ENCODE data around the gene CSNK1G2.
"Not testable (repeated sequence)": the region's sequence is repeated elsewhere in the genome, so short reads cannot be mapped to it uniquely, and the experiment has no call there.

The CSNK1G2 gene

DNA sequence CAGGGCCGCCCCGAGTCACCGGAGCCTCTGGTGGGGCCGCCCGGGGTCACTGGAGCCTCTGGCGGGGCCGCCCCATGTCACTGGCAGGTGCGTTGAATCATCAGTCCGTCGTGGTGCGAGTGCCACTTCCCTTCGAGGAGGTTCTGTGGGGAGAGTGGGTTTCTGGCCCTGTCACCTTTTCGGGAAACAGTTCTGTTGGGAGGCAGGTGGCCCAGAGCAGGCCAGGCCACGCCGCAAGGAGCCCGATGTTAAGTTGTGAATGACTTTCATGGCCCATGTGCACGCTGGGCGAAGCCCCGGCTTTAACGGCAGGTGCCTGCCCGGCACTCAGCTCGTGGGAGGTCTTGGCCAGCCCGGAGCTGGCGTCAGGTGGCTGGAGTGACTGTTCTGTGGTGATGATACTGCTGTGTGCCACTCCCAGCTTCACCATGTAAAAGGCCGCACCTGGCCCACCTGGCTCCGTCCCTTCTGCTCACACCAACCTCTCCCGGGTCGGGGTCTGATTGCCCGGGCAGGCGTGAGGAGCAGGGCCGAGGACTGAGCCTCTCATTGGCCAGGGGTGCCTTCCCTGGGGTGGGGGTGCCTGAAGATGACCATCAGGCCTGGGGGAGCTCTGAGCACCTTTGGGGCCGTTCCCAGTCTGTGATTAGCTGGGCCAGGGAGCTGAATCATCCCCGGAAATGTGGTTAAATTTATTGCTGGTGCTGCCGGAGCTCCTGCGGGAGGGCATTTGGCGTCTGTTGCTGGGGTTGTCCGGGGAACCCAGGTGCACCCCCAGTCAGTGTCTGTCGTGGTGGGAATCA is 29.2 kb downstream of the CSNK1G2 start:
- no peak for DNase-seq

DNA sequence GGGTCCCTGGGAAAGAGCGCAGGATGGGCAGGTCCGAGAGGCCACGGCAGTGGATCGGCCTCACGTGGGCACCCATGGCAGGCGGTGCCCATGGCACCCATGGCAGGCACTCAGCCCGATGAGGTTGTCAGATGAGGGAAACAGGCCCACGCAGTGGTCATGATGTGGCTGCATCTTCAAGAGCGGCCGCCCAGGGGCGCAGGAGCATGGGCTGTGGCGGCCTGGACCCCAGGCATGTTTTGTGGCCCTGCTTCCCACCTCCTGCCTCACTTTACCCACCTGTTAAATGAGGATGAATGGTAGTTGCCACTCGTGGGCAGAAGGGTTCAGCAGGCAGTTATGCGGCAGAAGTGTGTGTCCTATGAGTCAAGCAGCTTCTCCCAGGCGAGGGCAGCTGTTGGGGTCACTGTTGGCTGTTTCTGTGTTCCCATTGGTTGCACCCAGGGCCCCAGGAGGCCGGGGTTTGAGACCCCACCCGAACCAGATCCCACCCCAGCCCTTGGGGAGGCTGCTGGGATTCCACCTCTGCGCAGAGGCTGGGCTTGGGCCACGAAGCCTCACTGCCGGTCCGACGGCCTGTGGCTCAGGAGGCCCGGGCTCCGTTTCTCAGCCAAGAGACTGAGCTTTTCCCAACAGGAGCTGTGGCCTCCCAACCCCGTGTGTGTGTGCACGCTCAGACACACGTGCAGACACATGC is 30.0 kb downstream of the CSNK1G2 start:
- DNase-seq = no peak

DNA sequence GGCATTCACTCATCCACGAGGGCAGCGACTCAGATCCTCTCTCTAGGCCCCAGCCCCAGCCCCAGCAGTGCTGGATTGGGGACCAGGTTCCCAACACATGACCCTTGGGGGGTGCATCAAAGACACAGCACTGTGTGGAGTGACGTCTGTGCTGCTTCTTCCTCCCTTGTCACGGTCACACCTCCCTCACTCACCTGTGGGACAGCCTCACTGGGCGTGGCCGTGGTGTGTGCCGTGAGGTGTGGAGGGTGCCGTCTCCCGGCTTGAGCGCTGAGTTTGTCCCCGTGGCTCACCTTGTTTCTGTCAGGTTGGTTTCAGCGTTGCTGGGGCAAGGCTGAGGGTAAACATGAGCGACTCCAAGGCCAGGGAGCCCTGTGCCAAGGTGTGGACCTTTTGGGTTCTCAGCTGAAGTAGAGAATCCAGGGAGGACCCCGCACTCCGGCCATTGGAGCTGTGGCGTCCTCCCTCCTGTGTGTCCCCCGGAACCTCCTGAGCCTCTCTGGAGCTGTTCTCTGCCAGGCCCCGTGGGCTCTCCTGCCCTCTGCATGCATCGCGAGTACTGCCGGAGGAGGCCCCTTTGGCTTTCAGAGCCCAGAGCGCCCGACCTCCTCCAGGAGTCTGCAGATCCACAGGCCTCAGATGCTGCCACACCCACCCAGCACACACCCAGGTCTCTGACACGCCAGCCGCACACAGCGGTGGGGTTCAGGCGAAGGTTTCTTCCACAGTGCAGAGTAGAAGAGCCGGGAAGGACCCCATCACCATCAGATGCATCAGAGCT is 33.6 kb downstream of the CSNK1G2 start:
- no peak for DNase-seq

DNA sequence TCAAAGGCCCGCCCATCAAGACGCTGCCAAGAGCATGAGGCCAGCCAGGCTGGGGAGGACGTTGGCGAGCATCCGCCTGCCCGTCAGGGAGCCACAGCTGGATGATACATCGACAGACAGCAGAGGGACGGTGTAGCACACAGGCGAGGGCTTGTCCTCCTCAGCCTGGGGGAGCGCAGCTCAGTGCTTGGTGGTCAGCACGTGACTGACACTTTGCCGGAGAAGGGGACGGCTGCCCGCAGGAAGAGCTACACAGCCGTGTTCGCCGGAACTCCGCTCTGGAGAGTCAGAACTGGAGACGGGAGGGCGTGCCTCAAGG is 34.1 kb downstream of the CSNK1G2 start:
- DNase-seq = no peak

DNA sequence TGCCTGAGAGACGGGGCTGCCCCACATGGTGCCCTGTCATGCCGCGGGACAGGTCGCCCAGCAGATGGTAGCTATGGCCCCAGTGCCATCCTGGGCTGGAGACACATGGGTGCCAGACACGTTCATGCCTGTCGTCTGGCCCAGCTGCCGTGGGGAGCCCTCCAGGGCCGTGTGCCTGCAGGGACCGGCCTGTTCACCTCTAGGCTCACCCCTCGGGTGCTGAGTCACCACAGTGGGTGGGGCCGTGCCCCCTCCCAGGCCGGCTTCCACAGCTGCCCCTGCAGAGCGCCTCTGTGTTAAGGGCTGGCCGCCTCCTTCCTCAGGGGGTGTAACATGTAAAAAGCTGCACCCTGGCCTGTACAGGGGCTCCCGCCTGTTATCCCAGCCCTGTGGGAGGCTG is 36.1 kb downstream of the CSNK1G2 start:
- no peak for DNase-seq

DNA sequence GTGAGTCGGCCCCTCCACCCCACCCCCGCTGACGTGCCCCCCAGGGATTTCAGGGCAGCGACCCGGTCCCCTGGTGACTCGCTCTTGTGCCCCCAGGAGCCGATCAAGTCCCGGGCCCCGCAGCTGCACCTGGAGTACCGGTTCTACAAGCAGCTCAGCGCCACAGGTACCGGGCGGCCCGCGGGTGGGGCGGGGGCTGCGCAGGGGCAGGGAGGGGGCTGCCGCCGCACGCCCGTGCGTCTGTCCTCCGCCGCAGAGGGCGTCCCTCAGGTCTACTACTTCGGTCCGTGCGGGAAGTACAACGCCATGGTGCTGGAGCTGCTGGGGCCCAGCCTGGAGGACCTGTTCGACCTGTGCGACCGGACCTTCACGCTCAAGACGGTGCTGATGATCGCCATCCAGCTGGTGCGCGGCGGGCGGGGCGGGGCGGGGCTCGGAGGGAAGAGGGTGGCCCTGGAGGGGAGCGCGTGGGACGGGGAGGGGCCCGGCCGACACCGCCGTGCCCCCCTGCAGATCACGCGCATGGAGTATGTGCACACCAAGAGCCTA is 37.4 kb downstream of the CSNK1G2 start:
- no peak for DNase-seq

DNA sequence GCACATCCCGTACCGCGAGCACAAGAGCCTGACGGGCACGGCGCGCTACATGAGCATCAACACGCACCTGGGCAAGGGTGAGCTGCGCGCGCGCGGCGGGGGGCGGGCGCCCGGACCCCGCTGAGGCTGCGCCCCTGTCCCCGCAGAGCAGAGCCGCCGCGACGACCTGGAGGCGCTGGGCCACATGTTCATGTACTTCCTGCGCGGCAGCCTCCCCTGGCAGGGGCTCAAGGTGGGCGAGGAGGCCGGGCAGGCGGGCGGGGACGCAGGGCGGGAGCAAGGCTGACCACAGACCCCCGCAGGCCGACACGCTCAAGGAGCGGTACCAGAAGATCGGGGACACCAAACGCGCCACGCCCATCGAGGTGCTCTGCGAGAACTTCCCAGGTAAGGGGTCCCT is 38.0 kb downstream of the CSNK1G2 start:
- no peak for DNase-seq

DNA sequence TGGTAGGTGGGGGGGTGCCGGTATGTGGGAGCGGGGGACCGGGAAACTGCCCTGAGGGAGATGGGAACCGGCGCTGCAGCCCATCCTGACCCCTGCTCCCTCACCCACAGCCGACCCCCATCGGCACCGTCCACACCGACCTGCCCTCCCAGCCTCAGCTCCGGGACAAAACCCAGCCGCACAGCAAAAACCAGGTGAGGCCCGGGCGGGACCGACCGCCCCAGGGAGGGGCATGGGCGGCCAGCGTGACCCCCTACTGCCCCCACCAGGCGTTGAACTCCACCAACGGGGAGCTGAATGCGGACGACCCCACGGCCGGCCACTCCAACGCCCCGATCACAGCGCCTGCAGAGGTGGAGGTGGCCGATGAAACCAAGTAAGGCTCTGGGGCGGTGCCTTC is 38.7 kb downstream of the CSNK1G2 start:
- DNase-seq = no peak

DNA sequence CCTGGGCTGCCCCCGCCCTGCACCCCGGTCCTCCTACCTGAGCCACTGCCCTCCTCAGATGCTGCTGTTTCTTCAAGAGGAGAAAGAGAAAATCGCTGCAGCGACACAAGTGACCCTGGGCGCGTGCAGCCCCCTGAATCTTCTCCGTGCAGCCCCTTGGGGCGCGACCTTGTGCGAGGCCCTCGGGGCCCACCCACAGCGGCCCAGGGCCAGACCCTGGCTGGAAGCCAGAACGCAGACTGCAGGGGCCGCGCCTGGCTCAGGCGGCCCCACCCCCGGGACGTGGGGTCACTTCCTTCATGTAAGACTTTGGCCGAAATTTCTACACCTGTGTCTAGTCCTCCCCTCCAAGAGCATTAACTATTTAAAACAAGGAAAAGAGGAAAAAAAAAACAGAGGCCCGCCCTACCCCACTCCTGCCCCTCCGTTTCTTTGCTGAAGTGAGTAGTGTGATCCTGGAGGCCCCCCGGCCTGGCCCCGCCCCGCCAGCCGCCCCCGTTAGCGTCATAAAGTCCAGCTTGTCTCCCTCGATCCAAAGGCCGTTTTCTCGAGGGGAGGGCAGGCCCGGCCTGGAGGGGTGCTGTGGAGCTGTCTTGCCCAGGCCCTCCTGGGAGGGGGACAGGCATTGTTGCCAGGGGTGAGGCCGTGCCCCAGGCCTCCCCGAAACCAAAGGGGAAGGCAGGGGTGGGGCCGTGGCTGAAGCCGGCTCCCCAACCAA is 39.3 kb downstream of the CSNK1G2 start:
- DNase-seq = no peak

DNA sequence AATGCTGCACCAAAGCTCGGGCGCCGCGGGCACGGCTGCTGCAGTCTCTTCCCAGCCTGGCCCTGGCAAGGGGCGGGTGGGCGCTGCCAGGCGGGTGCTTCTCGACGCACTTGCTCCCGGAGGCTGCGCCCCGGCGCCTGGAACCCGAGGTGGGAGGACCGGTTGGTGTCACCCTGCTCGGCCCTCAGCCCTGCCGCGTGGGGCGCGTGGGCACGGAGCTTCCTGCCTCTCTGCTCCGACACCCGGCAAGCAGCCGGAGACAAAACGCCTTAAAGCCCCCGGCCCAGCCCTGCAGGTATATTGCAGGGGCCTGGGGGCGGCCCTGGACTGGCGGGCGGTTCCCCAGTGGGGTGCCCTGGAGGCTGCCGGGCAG is 39.8 kb downstream of the CSNK1G2 start:
- no peak for DNase-seq

DNA sequence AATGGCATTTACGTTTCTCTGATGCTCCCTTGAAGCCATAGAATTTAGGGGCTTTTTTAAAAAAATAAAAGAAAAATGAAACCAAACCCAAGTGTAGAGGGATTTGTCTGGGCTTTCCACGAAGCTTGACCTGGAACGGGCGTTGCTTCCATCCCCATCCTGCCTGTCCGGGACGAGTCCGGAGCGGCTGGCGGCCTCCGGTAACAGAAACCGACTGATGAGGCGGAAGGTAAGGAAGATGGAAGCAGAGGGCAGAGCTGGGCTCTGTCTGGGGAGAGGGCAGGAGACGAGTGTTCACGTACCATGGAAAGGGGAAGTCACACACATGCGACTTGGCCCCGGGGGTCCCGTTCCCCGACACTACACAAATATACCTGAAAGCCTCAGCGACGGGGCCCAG is 40.3 kb downstream of the CSNK1G2 start:
- no peak for DNase-seq

DNA sequence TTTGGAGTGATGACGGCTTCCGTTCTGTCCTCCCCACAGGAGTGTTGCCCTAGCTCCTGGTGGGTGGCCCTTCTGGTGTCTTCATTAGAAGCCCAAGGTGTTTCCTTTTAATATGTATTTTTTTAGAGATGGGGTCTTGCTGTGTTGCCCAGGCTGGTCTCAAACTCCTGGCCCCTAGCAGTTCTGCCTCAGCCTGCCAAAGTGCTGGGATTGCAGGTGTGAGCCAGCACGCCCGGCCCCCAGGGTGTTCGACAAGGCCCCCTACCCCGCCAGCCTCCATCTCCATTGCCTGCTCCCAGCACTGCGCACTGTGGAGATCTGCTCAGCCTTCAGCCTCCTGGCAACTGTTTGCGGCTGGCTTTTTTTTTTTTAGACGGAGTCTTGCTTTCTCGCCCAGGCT is 43.4 kb downstream of the CSNK1G2 start:
- DNase-seq = no peak

DNA sequence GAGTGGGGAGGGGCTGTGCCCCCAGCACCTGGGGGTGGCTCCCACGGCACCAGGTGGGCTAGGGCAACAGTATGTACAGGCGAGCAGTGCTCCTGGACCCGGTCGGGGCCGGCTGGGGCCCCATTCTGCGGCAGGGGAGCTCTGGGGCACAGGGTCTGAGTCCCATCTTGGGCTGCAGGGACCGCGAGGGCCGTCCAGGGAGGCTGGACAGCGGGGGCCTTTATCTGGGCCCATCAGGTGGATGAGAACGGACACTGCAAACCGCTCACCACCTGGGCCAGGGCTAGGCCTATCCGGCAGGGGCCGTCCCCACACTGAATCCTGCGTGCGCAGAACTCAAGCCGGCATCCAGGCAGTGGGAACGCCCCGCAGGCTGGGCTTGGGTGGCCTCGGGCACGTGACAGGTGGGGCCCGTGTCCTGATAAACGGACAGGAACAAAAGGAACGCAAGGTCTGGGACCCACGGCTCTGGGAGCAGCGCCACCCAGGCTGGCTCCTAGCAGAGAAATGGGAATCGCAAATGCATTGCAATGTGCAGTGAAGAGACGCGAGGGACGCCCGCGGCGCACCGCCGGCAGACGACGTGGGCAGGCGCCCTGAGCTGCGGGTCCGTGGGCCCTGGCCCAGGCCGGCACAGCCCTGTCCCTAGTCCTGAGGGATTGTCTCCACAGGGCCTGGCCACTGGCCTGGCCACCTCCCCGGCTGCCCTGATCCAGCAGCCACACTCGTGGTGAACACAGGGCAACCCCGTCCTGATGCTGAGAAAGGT is 44.8 kb downstream of the CSNK1G2 start:
- no peak for DNase-seq

DNA sequence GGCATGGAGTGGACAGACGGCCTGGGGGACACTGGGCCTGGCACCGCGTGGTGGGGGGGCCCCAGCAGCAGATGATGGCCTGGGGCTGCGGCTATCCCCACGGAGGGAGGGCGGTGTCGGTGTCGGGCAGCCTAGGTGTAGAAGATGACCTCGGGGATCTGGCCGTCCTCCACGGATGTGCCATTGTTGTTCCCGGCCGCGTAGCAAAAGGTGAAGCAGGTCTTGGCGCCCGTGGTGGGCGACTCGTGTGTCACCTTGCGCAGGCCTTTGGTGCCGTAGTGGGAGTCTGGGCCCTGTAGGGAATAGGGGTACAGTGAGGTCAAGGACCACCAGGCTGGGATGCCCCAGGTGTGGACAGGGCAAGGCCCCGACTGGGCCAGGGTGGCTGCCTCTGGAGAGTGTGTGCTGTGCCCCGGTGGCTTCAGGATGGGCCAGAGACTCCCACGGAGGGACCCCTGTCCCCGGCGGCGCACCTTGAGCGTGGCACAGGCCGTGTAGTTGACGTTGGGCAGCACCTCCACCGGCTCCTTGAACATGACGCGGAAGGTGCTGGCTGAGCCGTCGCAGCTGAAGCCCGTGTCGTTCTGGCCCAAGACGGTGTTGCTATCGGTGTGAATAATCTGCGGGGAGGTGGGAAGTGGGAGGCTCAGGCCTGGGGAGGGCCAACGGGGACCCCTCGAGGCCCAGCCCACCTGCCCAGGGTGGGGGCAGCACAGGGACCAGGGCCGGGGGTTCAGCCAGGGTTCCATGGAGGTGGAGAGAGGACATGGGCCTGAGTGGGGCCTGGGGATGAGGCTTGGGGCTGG is 45.6 kb downstream of the CSNK1G2 start:
- DNase-seq = no peak

DNA sequence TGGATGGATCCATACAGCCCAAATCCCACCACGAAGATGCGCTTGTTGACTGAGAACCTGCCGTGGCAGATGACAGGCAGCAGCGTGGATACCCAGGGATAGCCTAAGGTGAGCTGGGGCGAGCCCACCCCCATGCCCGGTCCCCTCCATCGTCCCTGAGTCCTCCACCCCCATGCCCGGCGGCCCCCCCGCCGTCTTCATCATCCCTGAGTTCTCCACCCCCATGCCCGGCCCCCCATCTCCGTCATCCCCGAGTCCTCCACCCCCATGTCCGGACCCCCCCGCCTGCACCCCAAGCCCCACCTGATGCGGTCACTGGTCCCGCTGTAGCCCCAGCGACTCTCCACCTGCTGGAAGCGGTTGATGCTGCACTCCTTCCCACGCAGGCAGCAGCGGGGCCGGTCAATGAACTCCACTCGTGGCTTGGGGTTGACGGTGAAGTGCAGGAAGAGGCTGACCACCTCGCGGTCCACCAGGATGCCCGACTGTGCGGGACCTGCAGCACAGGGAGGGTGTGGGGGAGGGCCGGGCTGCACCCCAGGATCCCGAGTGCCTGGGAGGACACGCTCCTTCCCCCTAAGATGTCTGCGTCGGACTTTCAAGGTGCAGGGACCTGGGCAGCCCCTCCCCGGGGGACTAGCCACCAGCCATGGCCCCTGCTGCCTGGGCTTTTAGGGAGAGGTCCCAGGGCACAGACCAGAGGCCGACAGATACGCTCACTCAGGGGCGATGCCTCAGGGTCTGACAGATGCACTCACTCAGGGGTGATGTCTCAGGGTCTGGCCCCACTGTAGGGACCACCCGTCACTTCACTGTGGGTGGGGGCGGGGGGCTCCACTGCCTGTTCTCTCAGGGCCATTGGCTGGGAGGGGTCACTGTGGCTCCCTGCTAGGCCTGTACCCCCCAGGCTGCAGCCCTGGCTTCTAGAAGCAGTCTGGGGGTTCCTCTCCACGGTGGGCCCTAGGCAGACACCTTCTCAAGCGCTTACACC is 46.5 kb downstream of the CSNK1G2 start:
- no peak for DNase-seq

DNA sequence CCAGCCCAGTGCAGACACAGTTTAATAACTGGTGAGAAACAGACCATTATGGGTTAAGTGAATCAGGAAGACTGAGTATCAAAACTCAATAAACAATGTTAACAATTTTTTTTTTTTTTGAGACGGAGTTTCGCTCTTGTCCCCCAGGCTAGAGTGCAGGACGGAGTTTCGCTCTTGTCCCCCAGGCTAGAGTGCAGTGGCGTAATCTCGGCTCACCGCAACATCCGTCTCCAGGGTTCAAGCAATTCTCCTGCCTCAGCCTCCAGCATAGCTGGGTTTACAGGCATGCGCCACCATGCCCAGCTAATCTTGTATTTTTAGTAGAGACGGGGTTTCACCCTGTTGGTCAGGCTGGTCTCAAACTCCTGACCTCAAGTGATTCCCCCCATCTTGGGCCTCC is 47.5 kb downstream of the CSNK1G2 start:
- not testable (repeated sequence) for DNase-seq

DNA sequence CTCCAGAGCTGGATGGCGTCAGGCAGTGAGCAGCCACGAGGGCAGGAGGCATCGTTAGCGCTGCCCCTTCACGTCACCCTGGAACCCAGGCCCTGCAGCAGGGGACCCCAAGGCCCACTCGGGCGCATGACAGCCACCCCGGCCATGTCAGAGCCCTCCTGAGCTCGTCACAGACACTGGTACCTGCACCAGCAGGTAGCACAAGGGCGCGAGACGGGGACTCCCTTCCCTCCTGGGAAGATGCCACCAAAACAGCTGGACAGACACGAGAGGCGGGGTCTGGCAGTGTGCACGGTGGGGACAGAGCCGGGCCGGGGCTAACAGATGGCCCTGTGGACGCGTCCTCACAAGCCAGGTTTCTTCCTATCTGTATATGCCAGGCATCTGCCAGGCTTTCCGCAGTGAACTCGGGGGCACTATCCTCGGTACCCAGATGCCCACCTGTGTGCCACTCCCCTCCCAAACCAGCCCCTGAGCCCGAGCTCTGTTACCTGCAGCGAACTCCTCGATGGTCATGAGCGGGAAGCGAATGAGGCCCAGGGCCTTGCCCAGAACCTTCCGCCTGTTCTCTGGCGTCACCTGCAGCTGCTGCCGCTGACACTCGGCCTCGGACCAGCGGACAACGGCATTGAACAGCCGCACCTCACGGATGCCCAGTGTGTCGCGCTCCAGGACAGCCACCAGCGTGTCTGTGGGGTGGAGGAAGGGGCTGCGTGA is 48.7 kb downstream of the CSNK1G2 start:
- DNase-seq = no peak

DNA sequence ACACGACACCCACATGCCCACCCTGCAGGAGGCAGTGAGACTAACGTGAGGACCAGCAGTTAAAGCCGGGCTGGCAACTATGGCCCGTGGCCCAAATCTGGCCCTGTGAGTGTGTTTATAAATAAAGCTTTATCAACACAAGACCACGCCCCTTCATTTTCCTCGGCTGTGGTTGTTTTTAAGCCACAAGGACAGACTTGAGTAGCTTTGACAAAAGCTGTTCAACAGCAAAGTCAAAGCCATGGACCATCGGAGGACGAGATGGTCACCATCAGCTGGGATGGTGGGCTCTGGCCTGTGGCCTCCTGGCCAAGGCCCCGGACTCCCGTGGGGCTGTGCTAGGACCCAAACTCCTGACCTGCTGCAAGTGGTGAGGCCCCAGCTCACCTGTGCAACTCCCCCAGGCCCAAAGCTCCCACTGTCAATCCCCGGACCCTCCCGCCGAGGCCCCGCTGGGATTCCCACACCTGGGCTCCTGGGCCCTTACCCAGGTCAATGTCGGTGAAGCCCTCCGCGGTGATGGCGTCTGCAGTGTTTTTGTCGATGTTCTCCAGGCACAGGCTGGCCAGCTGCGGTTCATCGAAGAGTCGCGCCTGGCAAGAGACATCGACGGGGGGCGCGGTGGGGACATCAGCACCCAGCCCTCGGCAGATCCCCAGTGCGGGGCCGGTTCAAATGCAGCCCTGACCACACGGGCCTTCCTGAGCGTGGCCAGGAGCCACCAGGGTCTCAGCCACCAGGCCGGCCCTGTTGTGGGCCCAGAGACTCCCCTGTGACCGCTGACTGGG is 49.5 kb downstream of the CSNK1G2 start:
- no peak for DNase-seq

Measured in stimulated activated CD4-positive, alpha-beta T cell treated with anti-CD3 and anti-CD28 coated beads, Interleukin-1b, Interleukin-23, amount 100 ng/mL, for 48 hours (primary cell).